GM21526 (cell line): ENCODE measurements around the gene CNOT4.

Source experiments
- ATAC-seq: cut with Tn5 transposase; IDR thresholded peaks from one replicate; pipeline ENCODE4 v1.9.1; 2021; ENCODE audit warnings: moderate library complexity; ENCODE audit not compliant: unreplicated experiment, low FRiP score

Gene CNOT4

DNA sequence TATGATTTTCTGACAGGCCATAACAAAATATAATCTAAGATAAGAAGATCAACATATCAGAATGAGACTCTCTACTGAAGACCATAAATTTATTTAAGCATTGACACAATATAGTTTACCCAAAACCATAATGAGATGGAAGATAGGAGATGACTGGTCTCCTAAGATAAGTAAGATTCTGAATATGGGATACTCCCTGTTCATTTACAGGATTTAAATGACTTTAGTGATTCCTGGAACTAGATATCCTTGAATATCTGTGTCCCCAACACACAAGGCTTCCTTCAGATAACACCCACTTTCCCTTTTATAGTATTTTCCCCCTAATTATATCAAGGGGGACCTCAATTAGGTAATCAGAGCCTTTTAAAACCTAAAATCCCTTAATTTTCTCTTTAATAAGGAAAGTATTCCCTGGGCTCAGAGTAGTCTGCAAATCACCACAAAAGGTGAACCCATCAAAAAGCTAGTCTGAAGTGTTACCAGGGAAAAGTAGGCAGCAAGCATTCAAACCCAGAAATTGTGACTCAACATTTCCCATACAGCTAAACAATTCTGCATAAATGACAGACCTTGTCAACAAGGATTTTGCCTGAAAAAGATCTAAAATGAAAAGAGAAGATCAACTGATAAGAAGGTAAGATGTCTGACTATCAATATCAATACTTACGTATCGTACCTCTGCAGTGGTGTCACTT lies 99.9 kb downstream of the CNOT4 start:
- no peak for ATAC-seq

DNA sequence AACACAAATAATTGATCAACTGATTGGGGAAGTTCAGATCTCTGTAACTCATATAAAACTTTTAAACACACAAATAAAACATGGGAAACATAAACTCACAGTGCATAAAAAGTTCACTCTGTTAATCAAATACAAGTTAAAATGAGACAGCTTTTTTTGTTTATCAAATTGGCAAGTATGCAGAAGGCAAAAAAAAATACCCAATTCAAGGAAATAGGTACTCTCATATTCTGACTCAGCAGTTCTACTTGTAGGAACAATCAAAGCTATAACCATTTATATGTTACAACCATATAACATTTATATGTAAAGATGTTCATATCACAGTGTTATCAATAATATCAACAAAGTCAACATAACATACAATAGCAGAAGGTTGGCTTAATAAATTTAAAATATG lies 102.0 kb downstream of the CNOT4 start:
- no peak for ATAC-seq

DNA sequence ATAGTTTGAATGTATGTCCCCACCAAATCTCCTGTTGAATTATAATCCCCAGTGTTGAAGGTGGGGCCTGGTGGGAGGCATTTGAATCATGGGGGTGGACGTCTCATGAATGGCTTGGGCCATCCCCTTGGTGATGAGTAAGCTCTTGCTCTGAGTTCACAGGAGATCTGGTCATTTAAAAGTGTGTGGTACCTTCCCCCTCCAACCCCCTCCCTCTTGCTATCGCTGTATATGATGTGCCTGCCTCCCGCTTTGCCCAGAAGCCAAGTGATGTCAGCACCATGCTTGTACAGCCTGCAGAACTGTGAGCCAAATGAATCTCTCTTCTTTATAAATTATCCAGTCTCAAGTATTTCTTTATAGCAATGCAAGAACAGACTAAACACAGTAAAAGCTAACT lies 103.0 kb downstream of the CNOT4 start:
- no peak for ATAC-seq

DNA sequence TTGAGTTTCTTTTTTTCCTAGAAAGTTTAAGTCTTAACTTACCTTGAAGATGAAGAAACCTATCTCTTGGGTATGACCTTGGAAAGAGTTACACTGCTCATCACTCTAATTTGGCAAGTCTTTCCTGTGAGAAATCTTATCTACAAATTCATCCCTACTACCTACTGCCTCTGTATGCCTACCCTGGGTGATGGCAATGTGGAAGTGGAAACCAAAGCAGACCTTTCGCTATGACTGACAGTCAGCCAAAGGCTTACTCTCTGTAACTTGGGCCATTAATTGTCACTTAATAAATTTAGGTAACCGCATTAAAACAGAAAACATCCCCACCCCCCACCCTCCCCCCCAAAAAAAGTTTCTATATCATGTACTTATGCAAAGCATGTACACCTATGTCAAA lies 103.9 kb downstream of the CNOT4 start:
- ATAC-seq, result no peak

DNA sequence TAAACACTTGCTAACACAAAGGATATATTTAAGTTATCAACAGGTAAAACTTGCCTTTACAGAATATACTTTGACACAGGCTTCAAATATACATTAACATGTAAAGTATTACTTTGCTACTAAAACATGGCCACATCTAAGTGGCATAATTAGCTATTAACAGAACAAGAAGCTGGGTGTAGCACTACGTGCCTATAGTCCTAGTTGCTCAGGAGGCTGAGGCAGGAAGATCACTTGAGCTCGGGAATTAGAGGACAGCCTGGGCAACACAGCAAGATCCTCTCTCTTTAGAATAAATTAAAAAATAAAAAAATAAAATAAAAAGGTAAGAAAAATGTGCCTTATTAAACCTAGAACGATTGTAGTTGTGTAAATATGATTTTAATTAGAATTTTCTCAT lies 106.6 kb downstream of the CNOT4 start:
- no peak for ATAC-seq

DNA sequence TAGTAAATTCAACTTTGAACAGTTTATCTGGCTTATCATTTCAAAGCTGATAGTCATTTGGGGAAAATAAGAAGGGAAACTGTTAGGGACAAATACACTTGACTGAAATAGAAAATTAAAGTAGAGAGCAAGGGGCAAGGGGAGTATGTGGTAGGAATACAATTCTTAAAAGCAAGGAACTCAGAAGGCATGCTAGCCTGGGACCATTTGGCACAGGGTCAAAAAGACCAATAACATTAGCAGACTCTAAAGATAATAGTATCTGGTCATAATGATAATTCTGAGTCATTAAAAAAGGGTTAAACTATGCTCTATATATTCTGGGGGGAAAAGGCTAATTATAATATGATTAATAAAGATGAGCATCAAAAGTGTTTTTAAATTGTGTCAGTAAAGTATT lies 112.2 kb downstream of the CNOT4 start:
- ATAC-seq, result no peak

DNA sequence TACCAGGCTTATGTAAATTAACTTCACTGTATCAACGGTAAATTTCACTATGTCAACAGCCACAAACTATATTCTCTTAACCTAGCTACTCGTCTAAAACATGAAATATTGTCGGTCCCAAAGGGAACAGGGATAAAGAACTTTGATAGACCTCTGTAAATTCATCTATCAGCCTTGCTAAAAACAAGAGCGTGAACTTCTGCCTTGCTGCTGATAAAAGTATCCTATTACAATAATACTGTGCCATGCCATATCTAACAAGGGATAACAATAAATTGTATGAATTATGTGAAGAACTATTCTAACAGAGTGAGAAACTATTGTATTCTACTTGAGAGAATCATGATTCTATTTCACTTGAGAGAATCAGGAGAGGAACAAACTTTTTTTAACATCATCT lies 117.2 kb downstream of the CNOT4 start:
- no peak for ATAC-seq

DNA sequence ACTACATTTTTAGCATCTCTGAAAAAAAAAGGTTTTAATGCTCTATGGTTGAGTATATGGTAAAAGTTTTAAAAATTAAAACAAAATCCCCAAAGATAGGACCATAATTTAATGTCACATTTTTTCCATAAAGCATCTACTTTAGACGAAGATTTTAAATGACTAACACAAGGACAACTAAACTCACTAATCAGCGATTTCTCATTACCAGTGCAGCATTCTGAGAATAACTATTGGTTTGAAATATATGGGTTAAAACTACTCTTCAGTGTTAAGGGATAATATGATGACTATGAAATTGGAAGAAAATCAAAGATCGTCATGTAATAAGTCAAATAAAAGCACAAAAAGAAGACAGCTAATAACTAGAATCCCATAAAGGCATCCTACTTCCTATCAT lies 118.4 kb downstream of the CNOT4 start:
- ATAC-seq, result no peak

DNA sequence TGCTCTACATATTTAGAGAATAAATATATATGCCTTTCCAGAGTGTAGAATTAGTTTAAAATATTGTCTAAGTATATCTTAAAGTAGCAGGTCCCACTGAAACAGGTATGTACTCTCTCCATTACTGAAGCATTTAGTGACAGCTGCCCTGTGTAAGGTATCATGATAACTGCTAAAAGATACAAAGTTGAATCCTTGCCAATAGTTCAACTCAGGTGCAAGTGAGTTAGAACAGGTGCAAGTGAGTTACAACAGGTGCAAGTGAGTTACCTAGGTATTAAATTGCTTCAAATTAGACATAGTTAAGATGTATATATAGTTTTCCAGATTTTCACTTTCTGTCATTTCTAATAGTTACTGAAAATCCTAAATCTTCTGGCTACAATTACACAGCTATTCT lies 119.1 kb downstream of the CNOT4 start:
- ATAC-seq, result no peak

DNA sequence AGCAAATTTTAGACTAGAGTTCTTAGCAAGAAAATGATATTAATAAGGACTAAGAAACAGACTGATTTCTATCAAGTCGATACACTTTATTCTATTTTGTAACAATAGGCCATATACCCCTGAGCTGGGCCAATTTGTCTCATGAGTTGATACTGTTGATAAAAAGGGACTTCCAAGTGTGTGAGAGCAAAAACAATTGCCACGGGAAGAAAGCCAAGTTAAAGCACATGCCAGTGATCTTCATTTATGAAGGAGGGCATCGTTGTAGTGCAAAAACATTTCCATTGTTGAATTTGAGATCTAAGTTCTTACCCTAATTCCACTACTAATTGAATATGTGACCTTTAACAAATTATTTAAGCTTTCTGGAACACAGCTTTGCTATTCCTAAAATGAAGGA lies 119.9 kb downstream of the CNOT4 start:
- ATAC-seq, result no peak

DNA sequence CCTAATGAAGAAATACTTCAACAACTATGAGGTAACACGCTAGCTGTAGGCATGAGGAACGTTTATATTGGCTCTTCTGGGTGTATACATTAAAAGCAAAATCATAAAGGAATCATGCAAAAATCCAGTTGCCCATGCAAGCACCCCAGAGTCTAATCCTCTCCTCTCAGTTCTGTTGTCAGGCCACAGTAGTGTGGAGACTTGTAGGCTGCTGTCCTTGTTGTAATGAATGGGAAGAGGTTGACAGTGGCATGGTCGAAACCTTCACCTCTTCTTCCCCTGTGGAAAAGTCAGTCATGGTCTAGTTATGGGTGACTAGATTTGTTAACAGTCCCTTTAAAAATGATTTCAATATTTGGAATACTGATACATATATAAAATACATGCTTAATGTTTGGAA lies 121.3 kb downstream of the CNOT4 start:
- ATAC-seq, result no peak

DNA sequence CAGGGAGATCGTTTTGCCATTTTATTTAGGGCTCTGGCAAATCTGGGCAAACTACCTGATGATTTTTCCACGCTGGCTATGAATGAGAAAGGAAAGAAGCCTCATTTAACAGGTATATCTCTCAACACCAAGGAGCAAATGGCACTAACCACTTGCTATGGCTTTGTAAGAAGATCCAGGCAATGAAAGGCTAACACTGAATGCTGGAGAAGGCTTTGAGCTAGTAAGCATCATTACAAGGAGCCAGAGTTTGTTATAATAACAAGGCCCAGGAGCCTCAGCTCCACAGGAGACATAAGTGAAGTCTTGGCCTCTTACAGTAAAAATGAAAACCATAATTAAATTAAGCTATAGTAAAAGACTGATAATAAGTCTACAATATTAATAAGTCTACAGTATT lies 123.1 kb downstream of the CNOT4 start:
- ATAC-seq, result no peak

DNA sequence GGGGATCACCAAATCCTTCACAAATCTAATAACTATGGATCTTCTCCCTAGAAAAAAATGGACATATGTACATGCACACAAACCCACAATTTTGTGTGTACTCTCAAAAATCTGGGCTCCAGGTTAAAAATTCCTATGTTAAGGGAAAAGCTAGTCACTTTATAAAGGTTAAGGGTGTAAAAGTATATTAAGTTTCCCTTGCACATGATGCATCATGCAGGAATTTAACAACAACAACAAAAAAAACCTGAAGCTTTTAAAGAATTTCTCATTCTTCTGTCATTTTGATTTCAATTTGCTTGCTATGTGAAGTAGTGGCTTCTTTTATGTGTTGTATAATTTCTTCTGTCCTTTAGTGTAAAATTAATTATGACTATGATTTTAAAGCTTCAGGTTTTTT lies 123.7 kb downstream of the CNOT4 start:
- no peak for ATAC-seq

DNA sequence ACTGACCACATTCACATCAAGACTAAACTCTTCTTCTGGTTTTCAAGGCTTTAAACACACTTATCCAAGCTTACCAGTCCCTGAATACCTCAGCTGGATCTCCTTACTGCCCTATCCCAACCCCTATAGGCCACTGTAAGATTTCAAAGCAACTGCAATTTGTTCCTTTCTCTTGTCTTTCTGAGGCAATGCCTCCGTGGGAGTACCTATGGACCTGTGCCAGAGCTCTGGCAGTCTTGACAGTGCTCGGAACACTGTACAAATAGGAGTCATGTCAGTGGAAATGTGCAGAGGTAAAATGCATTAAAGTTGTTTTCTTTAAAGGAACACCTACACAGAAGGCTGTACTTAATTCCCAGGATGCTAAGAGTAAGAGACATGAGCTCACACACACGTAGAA lies 124.7 kb downstream of the CNOT4 start:
- no peak for ATAC-seq

DNA sequence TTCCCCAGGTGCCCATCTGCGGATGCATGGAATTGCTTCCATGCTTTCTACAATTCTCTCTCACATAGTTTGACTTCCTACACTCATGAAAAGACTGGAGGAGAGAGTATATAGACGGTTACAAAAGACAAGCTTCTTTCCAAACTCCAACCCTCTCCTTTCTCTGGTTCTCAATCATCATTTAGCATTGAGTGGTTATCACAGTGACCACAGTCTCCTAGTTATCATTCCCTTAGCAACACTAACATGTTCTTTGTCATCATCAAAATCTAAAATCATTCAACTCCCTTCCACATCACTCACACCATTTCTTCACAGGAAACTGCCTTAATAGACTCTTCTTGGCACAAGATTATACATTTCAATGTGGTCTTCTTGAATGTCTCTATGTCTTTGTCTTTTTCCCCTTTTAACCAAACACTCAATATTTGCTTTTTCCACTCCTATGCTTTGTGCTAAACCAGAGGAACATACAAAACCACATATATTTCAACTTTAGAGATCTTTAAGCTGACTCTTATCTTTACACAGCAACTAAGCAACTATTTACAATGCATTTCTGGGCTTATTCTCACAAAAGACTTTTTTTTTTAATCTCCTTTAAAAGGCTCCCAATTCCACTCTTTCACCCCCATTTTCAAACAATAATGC lies 126.3 kb downstream of the CNOT4 start:
- no peak for ATAC-seq

DNA sequence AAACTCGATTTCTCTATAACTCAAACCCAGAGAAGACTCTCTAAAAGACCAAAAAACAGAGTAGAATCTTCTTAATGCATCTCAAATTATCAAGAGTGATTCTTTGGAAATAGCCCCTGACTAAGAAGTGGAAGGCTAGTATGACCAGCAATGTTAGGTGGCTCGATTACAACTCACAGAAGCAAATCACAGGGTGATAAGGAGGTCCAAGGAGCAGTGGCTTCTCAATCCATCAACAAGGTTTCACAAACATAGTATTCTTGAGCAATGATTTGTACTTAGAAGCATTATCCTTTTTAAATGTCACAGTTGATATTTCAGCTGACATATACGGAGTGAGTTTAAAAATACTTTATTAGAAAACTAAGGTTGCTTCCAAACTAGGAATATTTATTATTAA lies 127.7 kb downstream of the CNOT4 start:
- no peak for ATAC-seq

DNA sequence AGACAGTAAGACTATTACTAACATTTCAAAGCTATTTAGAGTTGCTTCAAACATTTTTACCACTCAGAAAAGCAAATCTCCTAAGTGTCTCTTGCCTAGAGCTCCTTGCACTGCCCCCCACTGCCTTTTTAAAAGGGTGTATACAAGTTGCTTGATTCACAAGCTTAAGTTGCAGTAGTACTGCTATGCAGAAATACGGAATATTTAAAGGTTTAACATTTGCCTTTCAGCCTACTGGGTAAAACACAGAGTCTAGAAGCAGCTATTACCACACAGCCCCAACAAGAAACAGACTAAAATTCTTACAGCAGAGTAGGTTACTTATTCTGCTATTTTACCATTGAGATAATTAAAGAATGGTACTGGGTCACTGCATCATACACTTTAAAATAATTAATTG lies 128.5 kb downstream of the CNOT4 start:
- no peak for ATAC-seq

DNA sequence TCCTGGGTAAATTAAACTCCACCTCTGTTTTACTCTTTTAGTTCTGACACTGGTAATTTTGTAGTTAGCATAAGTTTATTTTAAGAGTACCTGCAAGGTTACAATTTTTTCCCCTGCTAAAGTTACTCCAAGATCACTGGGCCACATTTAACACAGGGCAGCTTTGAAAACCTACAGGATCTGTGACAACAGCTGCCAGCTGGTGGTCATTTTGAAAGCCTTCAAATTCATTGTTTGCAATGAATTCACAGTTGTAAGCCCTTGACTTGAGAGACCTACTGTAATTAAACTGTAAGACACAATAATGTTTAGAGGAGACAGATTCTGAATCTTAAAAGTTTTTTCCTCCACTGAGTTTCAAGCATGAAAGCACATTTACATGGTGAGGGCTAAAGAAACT lies 129.6 kb downstream of the CNOT4 start:
- ATAC-seq, result no peak

DNA sequence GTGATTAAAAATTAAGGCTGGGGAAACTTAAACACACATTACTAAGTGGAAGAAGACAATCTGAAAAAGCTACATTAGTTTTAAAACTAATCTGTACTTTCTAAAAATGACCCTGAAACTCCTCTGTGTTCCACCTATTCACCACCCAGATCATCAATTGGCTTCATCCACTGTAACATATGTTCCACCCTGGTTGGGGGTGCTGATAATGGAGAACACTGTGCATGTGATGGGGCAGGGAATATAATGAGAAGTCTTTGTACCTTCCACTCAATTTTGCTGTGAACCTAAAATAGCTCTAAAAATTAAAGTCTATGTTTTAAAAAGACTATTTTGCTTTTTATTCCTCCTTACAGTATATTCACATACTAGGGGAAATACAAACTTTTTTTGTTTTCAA lies 132.7 kb downstream of the CNOT4 start:
- no peak for ATAC-seq

DNA sequence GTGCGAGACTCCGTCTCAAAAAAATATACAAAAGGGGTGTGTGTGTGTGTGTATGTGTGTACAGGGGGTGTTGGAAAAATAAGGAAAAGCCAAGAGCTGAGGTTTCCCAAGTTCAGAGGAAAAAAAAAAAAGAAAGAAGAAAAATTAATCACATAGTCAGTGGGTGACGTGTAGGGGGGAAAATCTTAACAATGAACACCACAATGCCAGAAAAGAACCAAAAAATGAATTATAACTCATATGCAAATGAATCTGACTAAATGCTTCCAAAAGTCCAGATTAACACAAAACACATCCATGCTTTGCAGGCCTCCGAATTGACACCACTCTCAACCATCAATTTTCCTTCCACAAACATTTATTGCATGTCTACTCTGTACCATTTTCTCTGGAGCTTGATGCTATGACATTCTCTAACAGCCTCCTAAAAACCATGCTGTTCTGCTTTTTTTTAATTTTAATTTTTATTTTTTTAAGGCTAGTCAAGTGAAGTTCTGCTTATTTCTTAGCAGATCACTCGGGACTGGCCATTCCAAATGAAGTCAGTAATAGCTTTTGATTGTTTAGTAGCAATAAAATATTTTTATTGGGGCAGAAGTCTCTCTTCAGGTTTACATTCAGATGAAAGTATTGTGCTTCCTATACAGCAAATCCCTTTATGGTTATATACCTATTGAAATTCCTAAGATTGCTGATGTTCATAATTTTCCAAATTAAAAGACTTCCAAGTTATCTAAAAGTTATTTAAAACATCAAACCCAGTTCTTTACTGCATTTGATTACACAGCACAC lies 133.8 kb downstream of the CNOT4 start:
- ATAC-seq, result no peak

DNA sequence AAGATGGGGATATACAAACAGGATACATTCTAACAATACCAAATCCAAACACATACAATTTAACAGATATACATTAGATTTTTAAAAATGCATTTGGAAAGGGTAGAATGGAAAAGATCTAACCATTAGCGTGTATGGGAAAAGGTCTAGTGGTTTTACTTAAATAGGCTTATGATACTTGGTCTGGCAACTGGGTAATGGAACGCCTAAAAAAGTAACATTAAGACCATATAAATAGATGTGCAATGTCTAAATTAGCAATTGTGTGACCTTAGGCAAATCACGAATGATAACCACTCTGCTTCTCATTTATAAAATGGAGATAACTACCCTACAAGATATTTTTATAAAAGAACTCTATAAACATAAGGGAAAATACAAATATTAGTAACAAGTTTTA lies 135.2 kb downstream of the CNOT4 start:
- ATAC-seq, result no peak

DNA sequence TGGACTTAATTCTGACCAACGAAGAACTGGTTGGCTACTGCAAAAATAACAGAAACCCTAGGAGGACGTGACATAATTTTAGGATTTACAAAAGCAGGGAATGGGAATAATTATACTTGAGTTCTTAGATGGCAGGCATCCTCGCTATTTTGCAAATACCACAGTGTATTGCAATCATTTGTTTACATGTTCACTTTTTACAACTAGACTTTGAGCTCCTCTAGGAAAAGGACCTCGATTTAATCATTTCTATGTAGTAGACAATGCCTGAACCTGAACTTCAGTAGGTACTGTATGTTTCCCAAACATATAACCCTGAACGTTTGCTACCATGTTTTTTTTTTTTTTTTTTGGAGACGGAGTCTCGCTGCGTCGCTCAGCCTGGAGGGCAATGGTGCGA lies 137.7 kb downstream of the CNOT4 start:
- ATAC-seq, result no peak
